HG02885 (cell line): ENCODE measurements around the gene ANO5.
"Not testable (repeated sequence)": the region's sequence is repeated elsewhere in the genome, so short reads cannot be mapped to it uniquely, and the experiment has no call there.

Source experiments
- ATAC-seq: cut with Tn5 transposase; IDR thresholded peaks from one replicate; pipeline ENCODE4 v1.9.1; 2021; ENCODE audit warnings: mild to moderate bottlenecking; ENCODE audit not compliant: unreplicated experiment, poor library complexity

The ANO5 gene

DNA sequence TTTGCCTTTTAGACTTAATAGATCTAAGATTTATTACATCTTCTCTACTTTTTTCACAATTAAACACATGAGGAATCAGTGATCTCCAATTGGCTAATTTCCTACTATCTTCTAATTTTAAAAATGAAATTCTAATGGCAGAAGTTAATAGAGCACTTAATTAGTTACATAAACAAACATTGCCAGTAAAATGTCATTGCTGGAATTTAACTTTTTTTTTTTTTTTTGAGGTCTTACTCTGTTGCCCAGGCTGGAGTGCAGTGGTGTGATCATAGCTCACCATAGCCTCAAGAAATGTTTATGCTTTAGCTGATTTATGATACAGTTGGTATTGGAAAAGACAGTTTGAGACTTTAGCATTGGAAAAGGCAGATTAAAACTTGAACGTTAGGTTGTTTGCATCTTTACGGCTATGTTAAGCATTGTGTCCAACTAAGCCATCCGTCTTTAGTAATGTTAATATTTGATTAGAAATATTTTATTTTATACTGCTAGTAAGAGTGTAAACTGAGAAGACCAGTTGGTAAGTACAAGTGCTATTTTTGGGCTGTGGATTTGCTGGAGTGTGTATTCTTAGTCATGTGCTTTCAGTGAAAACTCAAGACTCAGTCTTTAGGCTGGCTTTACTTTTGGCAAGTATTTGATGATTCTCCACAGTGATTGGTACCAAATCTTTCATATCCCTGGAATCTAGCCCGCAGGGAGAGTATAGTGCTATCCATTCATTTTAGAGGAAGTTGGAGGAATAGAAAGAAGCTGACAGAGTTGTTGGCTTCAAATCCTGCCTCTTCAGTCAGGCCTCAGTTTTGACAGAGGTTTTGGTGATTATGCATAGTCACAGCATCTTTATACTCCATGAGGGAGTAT lies 4.5 kb downstream of the ANO5 start:
- ATAC-seq: no peak

DNA sequence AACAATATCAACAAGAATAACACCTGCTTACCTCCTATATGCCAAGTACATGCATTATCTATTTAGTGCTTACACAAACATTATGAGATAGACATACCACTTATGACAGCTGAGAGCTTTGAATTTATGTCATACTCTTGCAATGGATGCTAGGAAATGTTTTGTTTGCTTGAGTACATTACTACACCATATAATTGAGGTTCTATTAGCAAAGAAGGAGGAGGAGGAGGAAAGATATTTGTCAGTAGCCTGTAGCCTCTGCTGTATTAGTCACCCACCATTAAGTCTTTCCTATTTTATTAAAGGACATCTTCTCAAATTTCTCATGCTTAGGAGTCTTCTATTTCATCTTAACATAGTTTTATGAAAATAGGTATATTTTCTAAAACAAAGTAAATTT lies 6.4 kb downstream of the ANO5 start:
- ATAC-seq: no peak

DNA sequence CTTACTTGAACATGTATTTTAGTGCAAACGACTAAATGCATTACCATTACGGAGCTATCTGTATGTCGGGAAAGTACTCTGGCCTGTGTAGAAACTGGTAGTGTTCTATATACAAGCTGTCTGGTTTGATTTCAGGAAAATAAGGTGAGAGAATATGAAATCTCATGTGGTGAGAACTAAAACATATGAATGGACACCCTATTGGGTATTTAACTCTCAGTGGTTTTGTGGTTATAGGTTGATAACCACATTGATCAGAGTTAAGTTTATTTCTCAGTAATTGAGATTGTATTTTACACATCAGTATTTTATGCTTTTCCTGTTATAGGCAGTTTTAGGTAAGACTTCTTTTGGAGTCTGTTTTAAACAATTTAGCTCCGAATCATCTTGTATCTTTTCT lies 10.4 kb downstream of the ANO5 start:
- peak; percentile 73 for ATAC-seq

DNA sequence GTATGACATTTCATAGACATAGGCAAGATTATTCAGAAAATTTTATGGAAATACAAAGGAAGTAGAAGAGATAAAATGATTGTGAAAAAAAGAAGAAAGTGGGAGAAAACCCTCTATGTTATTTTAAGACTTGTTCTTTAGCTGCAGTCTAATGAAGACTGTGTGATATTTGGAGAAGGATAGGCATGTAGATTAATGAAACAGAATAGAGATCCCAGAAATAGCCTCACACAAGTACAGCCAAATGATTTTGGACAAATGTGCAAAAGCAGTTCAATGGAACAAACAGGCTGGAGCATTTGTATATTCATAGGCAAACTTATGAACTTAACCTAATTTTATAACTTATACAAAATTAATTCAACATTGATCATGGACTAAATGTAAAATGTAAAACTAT lies 14.3 kb downstream of the ANO5 start:
- no peak for ATAC-seq

DNA sequence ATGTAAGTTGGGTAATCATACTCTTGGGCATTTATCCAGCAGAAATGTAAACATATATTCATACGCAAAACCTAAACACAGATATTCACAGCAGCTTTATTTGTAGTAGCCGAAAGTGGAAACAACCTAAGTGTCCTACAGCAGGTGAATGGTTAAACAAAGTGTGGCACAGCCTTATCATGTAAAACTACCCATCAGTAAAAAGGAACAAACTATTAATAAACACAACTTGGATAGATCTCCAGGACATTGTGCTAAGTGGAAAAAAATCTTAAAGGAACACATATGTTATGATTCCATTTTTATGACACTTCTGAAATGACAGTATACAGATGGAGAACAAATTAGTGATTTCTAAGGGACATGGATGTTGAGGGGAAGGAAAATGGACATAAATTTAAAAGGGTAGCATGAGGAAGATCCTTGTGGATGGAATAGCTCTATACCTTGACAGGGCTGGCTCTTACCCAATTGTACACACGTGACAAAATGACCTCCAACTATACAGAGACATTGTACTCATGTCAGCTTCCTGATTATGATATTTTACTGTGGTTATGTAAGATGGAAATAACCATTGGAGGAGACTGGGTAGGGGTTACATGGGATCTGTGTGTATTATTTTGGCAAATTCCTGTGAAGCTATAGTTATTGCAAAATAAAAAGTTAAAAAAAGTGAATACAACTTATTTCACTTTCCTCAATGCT lies 15.4 kb downstream of the ANO5 start:
- ATAC-seq: no peak

DNA sequence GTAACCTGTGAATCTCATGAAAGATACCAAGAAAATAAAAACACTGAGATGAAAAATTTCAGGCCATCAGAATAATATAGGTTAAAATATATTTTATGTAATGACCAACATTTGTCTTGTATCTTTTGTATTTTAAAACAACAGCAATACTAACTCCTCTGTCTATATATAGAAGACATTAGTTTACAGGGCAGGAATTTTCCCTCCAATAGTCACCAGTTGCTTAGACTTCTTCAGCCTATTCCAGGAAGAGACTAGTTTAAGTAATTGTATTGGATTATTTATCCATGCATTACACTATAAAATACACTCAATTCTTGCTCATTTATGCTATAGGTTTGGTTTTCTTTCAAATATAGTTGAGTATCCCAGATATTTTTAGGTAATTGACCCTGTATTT lies 24.1 kb downstream of the ANO5 start:
- no peak for ATAC-seq

DNA sequence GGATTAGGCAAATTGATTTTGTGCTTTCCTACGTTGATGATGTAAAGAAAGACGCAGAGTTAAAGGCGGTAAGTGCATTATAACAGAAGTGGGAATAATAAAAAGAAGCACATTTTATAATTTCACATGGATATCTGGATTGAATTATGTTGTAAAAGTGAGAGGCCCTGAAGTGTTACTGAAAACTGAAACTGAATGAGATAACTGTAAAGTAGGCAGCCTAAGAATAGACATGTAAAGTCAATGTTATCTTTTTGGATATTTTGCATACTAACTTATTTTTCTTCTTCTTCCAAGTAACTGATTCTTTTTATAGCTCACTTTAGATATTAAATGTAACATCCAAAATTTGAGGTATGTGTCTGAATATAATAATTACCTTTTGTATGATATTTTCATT lies 28.3 kb downstream of the ANO5 start:
- no peak for ATAC-seq

DNA sequence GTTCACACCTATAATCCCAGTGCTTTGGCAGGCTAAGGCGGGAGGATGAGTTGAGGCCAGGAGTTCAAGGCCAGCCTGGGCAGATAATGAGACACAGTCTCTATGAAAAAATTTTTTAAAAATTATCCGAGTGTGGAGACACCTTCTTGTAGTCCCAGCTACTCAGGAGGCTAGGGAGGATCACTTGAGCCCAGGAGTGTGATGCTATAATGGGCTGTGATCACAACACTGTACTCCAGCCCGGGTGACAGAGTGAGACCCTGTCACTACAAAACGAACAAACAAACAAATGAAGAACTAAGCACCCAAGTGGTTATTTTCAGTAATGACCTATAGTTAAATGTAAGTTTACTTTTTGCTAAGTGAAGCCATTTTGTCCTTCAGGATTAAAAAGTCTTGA lies 32.3 kb downstream of the ANO5 start:
- ATAC-seq: no peak

DNA sequence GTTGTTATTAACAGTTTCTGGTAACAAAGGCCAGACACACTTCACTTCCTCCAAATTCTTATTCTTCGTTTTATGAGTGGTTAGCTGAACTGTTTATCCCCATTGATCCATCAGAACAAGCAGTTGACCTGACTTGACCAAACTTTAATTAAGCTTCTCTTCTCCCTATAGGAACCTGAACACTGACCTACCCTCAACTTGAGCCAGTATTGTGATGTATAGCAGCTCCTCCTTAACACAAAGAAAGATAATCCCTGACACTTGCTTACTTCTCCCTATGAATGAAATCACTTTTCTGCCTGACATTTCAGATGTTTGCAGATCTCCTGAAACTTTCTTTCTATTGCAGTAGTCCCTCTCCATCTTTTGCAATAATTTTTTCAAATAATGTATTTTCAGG lies 41.9 kb downstream of the ANO5 start:
- ATAC-seq: no peak

DNA sequence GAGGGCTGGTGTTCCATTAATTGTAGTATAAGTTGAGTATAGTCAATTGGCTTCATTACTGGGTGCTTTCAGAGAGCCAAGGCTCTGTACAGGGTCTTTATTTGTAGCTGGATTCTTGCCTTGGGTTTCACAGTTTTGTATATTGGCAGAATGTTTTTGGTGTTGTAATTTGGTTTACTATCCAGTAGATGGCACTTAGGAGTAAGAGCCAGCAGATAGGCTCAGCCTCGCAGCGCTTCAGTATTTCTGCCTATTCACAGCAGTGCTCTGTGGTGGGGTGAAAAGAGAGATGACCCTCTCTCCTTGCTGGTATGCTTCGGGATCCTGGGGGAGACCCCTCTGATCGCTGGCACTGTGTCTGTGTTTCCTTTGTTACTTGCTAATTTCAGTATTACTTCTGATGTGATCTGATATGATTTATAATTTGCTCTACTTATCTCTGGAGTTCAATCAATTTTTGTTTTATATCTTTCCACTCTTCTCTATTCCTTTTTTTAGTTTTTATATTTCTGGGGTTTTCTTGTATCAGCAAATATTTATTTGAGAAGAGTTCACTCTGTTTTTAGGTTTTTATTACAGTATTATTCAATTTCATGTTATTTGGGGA lies 52.2 kb downstream of the ANO5 start:
- peak; percentile 99 for ATAC-seq

DNA sequence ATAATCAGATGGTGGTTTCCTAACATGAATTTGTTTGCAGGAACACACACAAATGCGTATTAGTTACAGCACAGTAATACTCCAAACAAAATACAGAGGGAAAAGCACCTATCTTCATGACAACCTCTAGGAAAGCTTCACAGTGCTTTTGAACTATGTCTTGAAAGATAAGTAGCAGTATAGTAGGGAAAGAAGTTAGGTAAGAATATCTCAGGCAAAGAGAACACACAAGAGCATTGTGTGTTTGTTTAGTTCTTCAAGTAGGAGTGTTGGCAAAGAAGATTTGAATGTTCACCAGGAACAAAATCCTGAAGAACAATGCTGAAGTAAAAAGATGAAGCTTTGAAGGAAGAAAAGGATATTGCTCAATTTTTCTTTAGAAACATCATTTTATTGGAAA lies 54.1 kb downstream of the ANO5 start:
- ATAC-seq: no peak

DNA sequence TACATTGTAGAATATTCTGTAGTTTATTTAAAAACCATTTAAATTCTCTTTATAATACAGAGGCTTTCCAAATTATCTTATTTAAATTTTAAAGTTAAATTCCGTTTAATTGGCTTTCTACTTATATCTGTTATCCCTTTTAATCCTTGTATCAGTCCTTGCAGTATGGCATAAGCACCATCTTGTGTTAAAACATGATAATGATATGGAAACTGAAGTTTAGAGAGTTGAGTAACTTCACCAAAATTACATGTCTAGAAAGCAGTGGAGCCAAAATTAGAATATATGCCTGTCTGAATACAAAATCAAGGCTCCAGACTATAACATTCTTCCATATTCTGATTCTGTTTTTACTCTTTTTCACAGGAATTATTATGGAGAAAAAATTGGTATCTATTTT lies 57.0 kb downstream of the ANO5 start:
- no peak for ATAC-seq

DNA sequence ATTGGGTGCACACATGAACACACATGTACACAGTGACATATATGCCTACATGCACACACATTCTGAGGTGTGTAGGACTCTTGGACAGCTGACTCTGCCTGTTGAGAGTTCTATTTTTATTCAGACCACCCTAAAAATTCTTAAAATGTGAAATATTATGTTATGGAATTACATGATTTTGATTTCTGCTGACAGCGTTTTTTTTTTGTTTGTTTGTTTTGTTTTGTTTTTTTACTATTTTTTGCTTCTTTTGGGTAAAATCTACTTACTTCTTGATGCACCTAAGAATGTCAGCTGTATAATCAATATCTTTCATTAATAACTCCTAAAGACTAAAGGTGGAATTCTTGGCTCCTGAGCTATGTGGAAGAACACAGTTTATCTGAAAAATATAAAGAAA lies 64.0 kb downstream of the ANO5 start:
- no peak for ATAC-seq

DNA sequence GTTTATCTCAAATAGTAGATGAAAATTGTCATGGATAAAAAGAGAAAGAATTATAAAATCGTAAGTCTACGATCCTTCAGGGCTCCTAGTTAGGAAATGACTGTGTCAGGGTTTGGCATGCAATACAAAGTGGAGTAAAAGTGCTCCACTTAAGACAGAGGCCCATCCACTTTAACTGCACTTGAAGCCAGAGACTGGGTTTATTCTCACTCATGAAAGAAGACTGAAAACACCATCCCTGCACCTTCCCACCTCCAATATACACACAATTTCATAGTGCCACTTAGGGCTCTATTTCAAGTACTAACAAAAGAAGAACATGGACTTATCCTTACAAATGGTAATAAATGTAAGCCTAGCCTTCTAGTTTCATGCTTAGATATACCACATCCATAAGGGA lies 70.7 kb downstream of the ANO5 start:
- no peak for ATAC-seq

DNA sequence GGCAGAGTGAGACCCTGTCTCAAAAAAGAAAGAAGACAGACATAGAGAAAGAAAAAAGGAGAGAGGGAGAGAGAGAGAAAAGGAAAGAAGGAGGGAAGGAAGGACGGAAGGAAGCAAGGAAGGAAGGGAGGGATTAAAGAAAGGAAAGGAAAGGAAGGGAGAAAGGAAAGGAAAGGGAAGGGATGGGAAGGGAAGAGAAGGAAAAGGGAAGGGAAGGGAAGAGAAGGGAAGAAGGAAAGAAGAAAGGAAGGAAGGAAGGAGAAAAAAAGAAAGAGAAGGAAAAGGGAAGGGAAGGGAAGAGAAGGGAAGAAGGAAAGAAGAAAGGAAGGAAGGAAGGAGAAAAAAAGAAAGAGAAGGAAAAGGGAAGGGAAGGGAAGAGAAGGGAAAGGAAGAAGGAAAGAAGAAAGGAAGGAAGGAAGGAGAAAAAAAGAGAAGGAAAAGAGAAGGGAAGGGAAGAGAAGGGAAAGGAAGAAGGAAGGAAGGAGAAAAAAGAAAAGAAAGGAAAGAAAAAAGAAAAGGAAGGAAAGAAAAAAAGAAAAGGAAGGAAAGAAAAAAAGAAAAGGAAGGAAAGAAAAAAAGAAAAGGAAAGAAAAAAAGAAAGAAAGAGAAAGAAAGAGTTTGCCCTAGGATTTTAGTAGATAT lies 76.2 kb downstream of the ANO5 start:
- ATAC-seq: not testable (repeated sequence)

DNA sequence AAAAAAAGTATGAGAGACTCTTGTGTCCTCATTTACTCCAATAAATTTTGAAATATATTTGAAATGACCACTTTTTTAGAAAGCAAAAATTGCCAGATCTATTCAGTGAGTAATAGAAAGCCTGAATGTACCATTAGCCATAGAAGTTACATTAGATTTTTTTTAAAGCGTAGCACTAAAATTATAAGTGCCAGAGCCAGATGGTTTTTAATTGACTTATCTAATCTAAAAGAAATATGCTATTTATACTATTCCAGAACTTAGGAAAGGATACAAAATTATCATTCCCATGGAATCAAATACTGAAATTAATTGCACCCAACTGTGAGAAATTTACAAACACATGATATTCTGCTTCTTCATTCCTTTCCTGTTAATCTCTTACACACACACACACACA lies 80.9 kb downstream of the ANO5 start:
- ATAC-seq: no peak

DNA sequence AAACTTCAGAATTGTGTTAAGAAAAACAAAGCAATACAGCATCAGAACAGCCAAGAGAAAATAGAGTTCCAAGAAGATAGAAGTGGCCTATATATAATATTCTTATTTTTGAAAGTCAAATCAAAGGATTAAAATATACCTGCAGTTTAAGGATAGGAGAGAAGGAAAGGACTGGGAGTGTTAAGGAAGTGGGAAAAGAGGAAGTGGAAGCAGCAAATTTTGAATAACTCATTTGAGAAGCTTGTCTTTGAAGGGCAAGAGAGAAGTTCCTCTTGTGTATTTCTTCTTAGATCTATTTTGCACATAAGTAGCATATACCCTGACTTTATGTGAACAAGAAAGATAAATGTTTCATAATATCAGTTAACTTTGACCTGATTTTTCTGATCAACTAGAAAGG lies 82.7 kb downstream of the ANO5 start:
- ATAC-seq: no peak

DNA sequence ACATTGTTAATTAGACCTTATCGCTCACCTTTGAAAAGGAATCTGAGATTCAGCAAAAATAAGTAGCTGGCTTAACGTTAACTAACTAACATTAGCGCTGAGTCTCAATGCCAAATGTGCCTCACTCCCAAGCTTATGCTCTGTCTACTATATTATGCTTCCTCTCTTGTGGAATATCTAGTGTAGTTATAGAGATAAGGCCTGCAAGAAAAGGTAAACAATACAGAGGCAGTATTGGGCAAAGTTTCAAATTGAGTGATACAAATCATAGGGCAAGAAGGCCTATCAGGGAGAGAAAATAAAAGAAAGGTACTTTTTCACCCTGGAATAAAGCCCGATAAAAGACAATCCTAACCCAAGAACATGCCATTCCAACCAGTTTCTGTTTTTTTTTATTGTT lies 83.7 kb downstream of the ANO5 start:
- no peak for ATAC-seq

DNA sequence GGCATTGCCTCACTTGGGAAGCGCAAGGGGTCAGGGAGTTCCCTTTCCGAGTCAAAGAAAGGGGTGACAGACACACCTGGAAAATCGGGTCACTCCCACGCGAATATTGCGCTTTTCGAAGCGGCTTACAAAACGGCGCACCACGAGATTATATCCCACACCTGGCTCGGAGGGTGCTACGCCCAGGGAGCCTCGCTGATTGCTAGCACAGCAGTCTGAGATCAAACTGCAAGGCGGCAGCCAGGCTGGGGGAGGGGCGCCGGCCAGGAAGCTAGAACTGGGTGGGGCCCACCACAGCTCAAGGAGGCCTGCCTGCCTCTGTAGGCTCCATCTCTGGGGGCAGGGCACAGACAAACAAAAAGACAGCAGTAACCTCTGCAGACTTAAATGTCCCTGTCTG lies 92.1 kb downstream of the ANO5 start:
- not testable (repeated sequence) for ATAC-seq

DNA sequence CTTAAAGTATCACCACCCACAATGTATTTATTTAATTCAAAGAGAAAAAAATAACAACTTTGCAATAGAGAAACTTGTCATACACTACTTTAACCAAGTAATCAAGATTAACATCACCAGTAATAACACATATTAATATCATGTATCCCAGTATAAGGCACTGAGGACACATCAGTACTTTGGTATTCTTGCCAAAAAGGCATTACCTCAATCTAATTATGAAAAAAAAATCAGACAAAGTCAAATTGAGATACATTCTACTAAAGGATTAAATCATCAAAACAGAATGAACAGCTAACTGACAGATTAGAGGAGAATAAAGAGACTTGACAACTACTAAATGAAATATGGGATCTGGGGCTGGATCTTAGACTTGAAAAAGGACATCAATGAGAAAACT lies 109.5 kb downstream of the ANO5 start:
- no peak for ATAC-seq

DNA sequence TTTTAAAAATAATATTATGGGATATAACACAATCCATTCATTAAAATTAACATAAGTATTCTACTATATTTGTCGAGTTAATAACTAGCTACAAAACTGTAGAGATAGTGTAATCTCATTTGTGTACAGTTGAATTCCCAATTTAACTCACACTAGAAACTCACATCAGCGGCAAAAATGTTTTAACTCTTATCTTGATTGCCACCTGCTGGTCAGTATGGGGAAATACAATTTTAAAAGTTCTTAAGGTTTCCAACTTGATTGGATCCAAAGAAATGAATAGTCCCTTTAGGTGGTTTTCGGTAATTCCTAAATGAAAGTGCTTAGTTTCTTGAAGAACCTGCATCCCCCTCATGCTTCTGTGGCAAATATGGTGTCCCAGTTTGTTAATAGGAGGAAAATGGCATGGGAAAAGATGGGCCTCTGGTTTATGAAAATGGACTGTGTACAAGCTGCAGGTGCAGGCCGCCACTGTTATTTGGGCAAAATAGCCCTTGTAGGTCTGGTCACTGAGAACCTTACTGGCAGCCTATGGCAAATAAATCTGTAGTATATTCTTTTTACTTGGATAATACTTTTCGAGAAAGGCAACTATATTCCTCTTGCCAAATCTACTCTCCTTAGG lies 111.6 kb downstream of the ANO5 start:
- ATAC-seq: peak; percentile 74
